ENCODE measurements around the gene SCGB1C1. TPM values are rescaled to one million over a fixed set of nuclear protein-coding genes. Genes with fewer than 3 reads are reported as not detected.

The SCGB1C1 gene
- total and polyA plus RNA-seq, 2 experiments from 2014 or later, result not detected

DNA sequence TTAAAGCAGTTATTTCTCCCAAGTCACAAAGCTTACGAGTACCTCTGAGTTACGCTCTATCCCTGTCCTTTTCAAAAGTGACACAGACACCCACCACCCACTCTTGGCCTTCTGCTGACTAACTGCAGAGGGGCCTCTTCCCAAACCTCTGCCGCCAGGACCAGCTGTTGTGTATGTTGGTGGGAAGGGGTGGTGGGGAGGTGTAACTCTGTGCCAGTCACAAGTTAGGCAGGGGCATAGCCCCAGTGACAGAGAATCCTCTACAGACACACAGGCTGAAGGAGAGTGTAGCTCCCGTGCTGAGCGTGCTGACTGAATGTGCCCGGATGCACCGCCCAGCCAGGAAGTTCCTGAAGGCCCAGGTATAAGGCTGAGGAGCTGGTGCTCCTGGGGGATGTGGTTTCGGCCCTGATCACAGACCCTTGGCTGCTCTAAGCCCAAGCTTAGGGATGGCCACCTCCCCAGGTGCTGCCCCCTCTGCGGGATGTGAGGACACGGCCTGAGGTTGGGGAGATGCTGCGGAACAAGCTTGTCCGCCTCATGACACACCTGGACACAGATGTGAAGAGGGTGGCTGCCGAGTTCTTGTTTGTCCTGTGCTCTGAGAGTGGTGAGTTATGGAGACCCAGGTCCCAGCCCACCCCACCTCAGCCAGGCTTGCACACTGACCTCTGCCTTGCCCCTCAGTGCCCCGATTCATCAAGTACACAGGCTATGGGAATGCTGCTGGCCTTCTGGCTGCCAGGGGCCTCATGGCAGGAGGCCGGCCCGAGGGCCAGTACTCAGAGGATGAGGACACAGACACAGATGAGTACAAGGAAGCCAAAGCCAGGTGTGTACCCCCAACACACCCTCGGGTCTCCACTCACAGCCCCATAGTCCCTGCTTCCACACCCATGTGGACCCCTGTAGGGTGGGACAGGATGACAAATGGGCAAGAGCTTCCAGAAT lies 19.5 kb downstream of the SCGB1C1 start:
- Histone ChIP-seq H3K27me3 (no peaks in the 10 kb centered on the region), H4K20me1 (ENCODE audit: insufficient read depth, poor library complexity, severe bottlenecking) (peaks cover 10% of the 10 kb centered on the region), H3K36me3 (replicated peaks; ENCODE audit: insufficient read depth, low read depth) (no peaks in the 10 kb centered on the region), H3K4me1 (ENCODE audit: insufficient read depth) (peaks cover 14% of the 10 kb centered on the region), H3K27ac (no peak overlapping the region), H3K4me2 (no peak overlapping the region), H3K9me2 (replicated peaks; ENCODE audit: insufficient read depth) (no peaks in the 10 kb centered on the region), H2AFZ (no peak overlapping the region), H3K9me3 (ENCODE audit: low read depth) (no peaks in the 10 kb centered on the region), H3K79me2 (peaks cover 33% of the 10 kb centered on the region), H3K4me3 (no peak overlapping the region)
- DNase-seq (ENCODE audit: low spot score), result no peak
- WGBS (ENCODE audit: low lambda C conversion rate, missing lambda C conversion rate), result 92% methylated on average over 17 of the region's 17 CpGs
- TF ChIP-seq, protein P1, sequence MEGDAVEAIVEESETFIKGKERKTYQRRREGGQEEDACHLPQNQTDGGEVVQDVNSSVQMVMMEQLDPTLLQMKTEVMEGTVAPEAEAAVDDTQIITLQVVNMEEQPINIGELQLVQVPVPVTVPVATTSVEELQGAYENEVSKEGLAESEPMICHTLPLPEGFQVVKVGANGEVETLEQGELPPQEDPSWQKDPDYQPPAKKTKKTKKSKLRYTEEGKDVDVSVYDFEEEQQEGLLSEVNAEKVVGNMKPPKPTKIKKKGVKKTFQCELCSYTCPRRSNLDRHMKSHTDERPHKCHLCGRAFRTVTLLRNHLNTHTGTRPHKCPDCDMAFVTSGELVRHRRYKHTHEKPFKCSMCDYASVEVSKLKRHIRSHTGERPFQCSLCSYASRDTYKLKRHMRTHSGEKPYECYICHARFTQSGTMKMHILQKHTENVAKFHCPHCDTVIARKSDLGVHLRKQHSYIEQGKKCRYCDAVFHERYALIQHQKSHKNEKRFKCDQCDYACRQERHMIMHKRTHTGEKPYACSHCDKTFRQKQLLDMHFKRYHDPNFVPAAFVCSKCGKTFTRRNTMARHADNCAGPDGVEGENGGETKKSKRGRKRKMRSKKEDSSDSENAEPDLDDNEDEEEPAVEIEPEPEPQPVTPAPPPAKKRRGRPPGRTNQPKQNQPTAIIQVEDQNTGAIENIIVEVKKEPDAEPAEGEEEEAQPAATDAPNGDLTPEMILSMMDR (IDR thresholded peaks at IDR 0.05; ENCODE audit: poor library complexity), result no peak
- no peak for TF ChIP-seq EZH2 (IDR thresholded peaks at IDR 0.05; ENCODE audit: borderline replicate concordance)
- no peak for TF ChIP-seq EZH2phosphoT487 (IDR thresholded peaks at IDR 0.05; ENCODE audit: low read depth, severe bottlenecking, unreplicated experiment)

DNA sequence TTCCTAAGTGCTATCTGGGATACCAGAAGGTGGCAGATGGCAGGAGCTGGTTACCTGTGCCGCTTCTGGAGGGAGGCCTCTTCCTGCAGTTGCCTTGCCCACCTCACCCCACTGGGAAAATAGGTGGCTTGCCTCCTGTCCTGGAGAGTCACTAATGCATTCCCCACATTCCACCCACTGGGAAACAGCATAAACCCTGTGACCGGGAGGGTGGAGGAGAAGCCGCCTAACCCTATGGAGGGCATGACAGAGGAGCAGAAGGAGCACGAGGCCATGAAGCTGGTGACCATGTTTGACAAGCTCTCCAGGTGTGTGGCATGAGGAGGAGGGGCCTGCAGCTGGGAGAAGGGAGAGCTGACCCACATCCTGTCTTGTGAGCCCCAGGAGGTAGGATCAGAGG lies 20.2 kb downstream of the SCGB1C1 start:
- TF ChIP-seq, protein P1 (IDR thresholded peaks at IDR 0.05; ENCODE audit: poor library complexity), result no peak
- TF ChIP-seq EZH2phosphoT487 (IDR thresholded peaks at IDR 0.05; ENCODE audit: low read depth, severe bottlenecking, unreplicated experiment), result no peak
- TF ChIP-seq EZH2 (IDR thresholded peaks at IDR 0.05; ENCODE audit: borderline replicate concordance), result no peak
- no peaks in the 10 kb centered on the region for H3K9me2 ChIP-seq (replicated peaks; ENCODE audit: insufficient read depth)
- peaks cover 31% of the 10 kb centered on the region for H3K79me2 ChIP-seq

DNA sequence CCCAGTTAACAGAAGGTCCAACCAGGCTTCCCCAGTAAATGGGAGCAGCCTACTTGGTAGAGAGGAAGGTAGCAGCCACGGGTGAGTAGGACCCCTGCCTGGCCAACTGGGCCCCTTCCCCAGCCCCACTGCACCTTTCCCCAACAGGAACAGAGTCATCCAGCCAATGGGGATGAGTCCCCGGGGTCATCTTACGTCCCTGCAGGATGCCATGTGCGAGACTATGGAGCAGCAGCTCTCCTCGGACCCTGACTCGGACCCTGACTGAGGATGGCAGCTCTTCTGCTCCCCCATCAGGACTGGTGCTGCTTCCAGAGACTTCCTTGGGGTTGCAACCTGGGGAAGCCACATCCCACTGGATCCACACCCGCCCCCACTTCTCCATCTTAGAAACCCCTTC lies 21.2 kb downstream of the SCGB1C1 start:
- Histone ChIP-seq H3K27ac (no peak overlapping the region), H3K9me3 (ENCODE audit: low read depth) (no peaks in the 10 kb centered on the region), H3K79me2 (peaks cover 24% of the 10 kb centered on the region), H4K20me1 (ENCODE audit: insufficient read depth, poor library complexity, severe bottlenecking) (peaks cover 10% of the 10 kb centered on the region), H3K4me1 (ENCODE audit: insufficient read depth) (peaks cover 14% of the 10 kb centered on the region), H3K4me2 (no peak overlapping the region), H3K36me3 (replicated peaks; ENCODE audit: insufficient read depth, low read depth) (no peaks in the 10 kb centered on the region), H3K27me3 (no peaks in the 10 kb centered on the region), H2AFZ (no peak overlapping the region), H3K4me3 (no peak overlapping the region), H3K9me2 (replicated peaks; ENCODE audit: insufficient read depth) (no peaks in the 10 kb centered on the region)
- TF ChIP-seq, protein P1 (IDR thresholded peaks at IDR 0.05; ENCODE audit: poor library complexity), result no peak
- TF ChIP-seq EZH2phosphoT487 (IDR thresholded peaks at IDR 0.05; ENCODE audit: low read depth, severe bottlenecking, unreplicated experiment) (no peak), EZH2 (IDR thresholded peaks at IDR 0.05; ENCODE audit: borderline replicate concordance) (no peak)
- 89% methylated on average over 7 of the region's 7 CpGs for WGBS (ENCODE audit: low lambda C conversion rate, missing lambda C conversion rate)
- no peak for DNase-seq (ENCODE audit: low spot score)

More for the DNA sequence above, 20.2 kb downstream of the SCGB1C1 start:
- 94% methylated on average over 4 of the region's 4 CpGs for WGBS (ENCODE audit: low lambda C conversion rate, missing lambda C conversion rate)
- Histone ChIP-seq H4K20me1 (ENCODE audit: insufficient read depth, poor library complexity, severe bottlenecking) (peaks cover 10% of the 10 kb centered on the region), H3K9me3 (ENCODE audit: low read depth) (no peaks in the 10 kb centered on the region), H3K27me3 (no peaks in the 10 kb centered on the region), H3K4me3 (no peak overlapping the region), H2AFZ (no peak overlapping the region), H3K36me3 (replicated peaks; ENCODE audit: insufficient read depth, low read depth) (no peaks in the 10 kb centered on the region), H3K4me1 (ENCODE audit: insufficient read depth) (peaks cover 14% of the 10 kb centered on the region), H3K27ac (no peak overlapping the region), H3K4me2 (no peak overlapping the region)
- no peak for DNase-seq (ENCODE audit: low spot score)

Data from hepatocyte (in vitro differentiated cells).